HepG2 (cell line): ENCODE measurements around the gene ANKRD40. TPM values are rescaled to one million over a fixed set of nuclear protein-coding genes. Genes with fewer than 3 reads are reported as not detected.
A peak's percentile ranks its signal among the peaks of the same experiment; 100 is the strongest.

Experiments used
- ATAC-seq: fragments of 200-7000 bp; cut with Tn5 transposase; 3 replicates; pipeline ENCODE4 v1.9.1; 2020; ENCODE audit warnings: mild to moderate bottlenecking, moderate library complexity
- BruUV-seq: library from RNA; stranded (reverse); fragments of 400-500 nt; replicated peaks from 2 replicates; lab custom pipeline; 2021; lab: Mats Ljungman, UMichigan
- CTCF ChIA-PET: fragments of 300-600 bp; formaldehyde crosslinking; extraction: SDS; loops from one replicate; lab custom pipeline; 2021; ENCODE audit warnings: low total read pairs, inconsistent platforms, low intra/inter-chr PET ratio; lab: Yijun Ruan, JAX
- POLR2A ChIA-PET: fragments of 350-600 bp; sonication (Branson Sonifier 250); formaldehyde crosslinking; loops from one replicate; lab custom pipeline; 2020; ENCODE audit warnings: antibody characterized with exemption, inconsistent platforms; lab: Yijun Ruan, JAX
- DNase-seq: peaks from one replicate; pipeline ENCODE4 v3.0.0-alpha.2; 2015; ENCODE audit warnings: low spot score
- FAIRE-seq: peaks from 3 replicates; lab custom pipeline; 2011; peaks lifted over from hg19 to GRCh38; lab: Jason Lieb, UNC
- H2AFZ ChIP-seq: one replicate; pipeline ENCODE4 v1.6.1; 2011; ENCODE audit warnings: low read length, inconsistent platforms
- H3K27ac ChIP-seq: fragments of 300-600 bp; 3 replicates; pipeline ENCODE4 v1.8.0; 2011; ENCODE audit warnings: mixed run types, mild to moderate bottlenecking, mixed read lengths, low read length, inconsistent platforms; ENCODE audit not compliant: insufficient read depth; ENCODE audit errors: extremely low read length
- H3K27me3 ChIP-seq, 2 experiments: fragments of 200-600 bp in 1 of 2; 2 replicates in 1 of 2; 3 replicates in 1 of 2; pipeline versions ENCODE4 v1.6.0 to v1.8.0; 2011; ENCODE audit warnings: low read length in 2 of 2, mild to moderate bottlenecking in 2 of 2, moderate library complexity in 2 of 2, inconsistent platforms in 1 of 2; ENCODE audit not compliant: insufficient read depth in 2 of 2, control insufficient read depth in 1 of 2
- H3K36me3 ChIP-seq, 2 experiments: fragments of 200-600 bp in 1 of 2; replicated peaks in 1 of 2; 2 replicates in 1 of 2; 3 replicates in 1 of 2; pipeline versions ENCODE4 v1.5.1 to v1.8.0; 2011; ENCODE audit warnings: low read length in 2 of 2, inconsistent platforms in 1 of 2; ENCODE audit not compliant: insufficient read depth in 2 of 2, control insufficient read depth in 1 of 2
- H3K4me1 ChIP-seq: 2 replicates; pipeline ENCODE4 v1.5.1; 2012; ENCODE audit warnings: low read length, inconsistent platforms; ENCODE audit not compliant: insufficient read depth
- H3K4me2 ChIP-seq: 2 replicates; pipeline ENCODE4 v1.6.0; 2011; ENCODE audit warnings: low read depth, low read length, inconsistent platforms
- H3K4me3 ChIP-seq, 3 experiments: fragments of 200-600 bp in 1 of 3; sonication (generic), shearing (Covaris generic) in 1 of 3; replicated peaks in 1 of 3; 2 replicates each; pipeline ENCODE4 v1.5.1; 2011 to 2016; ENCODE audit warnings: low read length in 3 of 3, inconsistent platforms in 2 of 3, low read depth in 2 of 3, mild to moderate bottlenecking in 2 of 3, control low read depth in 1 of 3, mixed read lengths in 1 of 3; ENCODE audit not compliant: insufficient read depth in 1 of 3
- H3K79me2 ChIP-seq: one replicate; pipeline ENCODE4 v1.6.1; 2011; ENCODE audit warnings: low read length, inconsistent platforms; ENCODE audit not compliant: insufficient read depth
- H3K9ac ChIP-seq: 2 replicates; pipeline ENCODE4 v1.6.0; 2011; ENCODE audit warnings: mild to moderate bottlenecking, low read depth, low read length, inconsistent platforms; ENCODE audit not compliant: insufficient read depth
- H3K9me3 ChIP-seq: 2 replicates; pipeline ENCODE4 v1.5.1; 2012; ENCODE audit warnings: mild to moderate bottlenecking, low read length
- H4K20me1 ChIP-seq: 2 replicates; pipeline ENCODE4 v1.6.0; 2011; ENCODE audit warnings: inconsistent platforms, mild to moderate bottlenecking, low read length, moderate library complexity; ENCODE audit not compliant: insufficient read depth
- CC2D1A ChIP-seq: sonication (generic); formaldehyde crosslinking; IDR thresholded peaks from 2 replicates; pipeline ENCODE4 v1.8.1; 2023; ENCODE audit warnings: mild to moderate bottlenecking, missing genetic modification reagents
- MBD4 ChIP-seq: IDR thresholded peaks from 2 replicates; pipeline ENCODE4 v1.6.1; 2012; ENCODE audit warnings: low read length, inconsistent platforms, borderline replicate concordance
- ONECUT2 ChIP-seq: sonication (generic); formaldehyde crosslinking; IDR thresholded peaks from 2 replicates; pipeline ENCODE4 v1.4.0; 2020; ENCODE audit warnings: missing genetic modification reagents
- RBM22 ChIP-seq: fragments of 200-400 bp; formaldehyde crosslinking; optimal IDR thresholded peaks from 2 replicates; pipeline ENCODE3; 2017; ENCODE audit warnings: mild to moderate bottlenecking, low read length, moderate library complexity
- ZNF317 ChIP-seq: sonication (generic); formaldehyde crosslinking; IDR thresholded peaks from 2 replicates; pipeline ENCODE4 v1.5.0; 2020; ENCODE audit warnings: mild to moderate bottlenecking, missing genetic modification reagents
- WGBS: methylation state at CpG from one replicate; pipeline ENCODE4 v1.1.6; 2017; ENCODE audit warnings: low lambda C conversion rate; 5-methylcytosine and 5-hydroxymethylcytosine counted together
- in situ Hi-C: cut with HindIII; loops from 2 replicates; pipeline ENCODE4 v1.10.0; 2017; ENCODE audit warnings: low pct_unique_long_range_greater_than_20kb; ENCODE audit not compliant: extremely low pct_ligation_motif_present
- intact Hi-C: fragments of 100-400 bp; cut with micrococcal nuclease; formaldehyde crosslinking; loops from one replicate; pipeline ENCODE4 v1.10.0; 2022; ENCODE audit not compliant: unreplicated experiment
- polyA plus RNA-seq, 8 experiments: library from polyadenylated mRNA; depleted of rRNA in 3 of 8; stranded (reverse) in 7 of 8; unstranded in 1 of 8; fragments of >200 nt; fragmentation: Illumina TruSeq in 4 of 8; extraction: Trizol in 4 of 8; gene quantifications; 2 replicates each; pipeline versions ENCODE4 v1.2.1 to v1.2.3, GENCODE V29; 2011 to 2016; ENCODE audit warnings: low read depth in 4 of 8, missing spikeins in 1 of 8, mixed read lengths in 1 of 8; ENCODE audit not compliant: insufficient read depth in 1 of 8
- total RNA-seq, 5 experiments: library from RNA; depleted of rRNA; stranded (reverse); fragments of >200 nt; fragmentation: Illumina TruSeq; extraction: Trizol; gene quantifications; 2 replicates each; pipeline ENCODE4 v1.2.3, GENCODE V29; 2016; ENCODE audit warnings: low read depth in 1 of 5

ANKRD40 gene
- total and polyA plus RNA-seq, 2 of the 13 experiments (the other 11 are each of a cell fraction or from before 2014, with no cell fraction given): 35.0 to 46.4 TPM

- CTCF ChIA-PET: no interaction called here
- POLR2A ChIA-PET: no interaction called here
- H3K9me3 ChIP-seq: no peaks in the 10 kb centered on the region
- in situ Hi-C loops (no loop called here), intact Hi-C loops (no loop called here)
- BruUV-seq: no TSS peak
- H3K79me2 ChIP-seq: peaks cover 15% of the 10 kb centered on the region
- ATAC-seq (no peak), DNase-seq (no peak), FAIRE-seq (no peak)
- no peaks in the 10 kb centered on the region for H3K27me3 ChIP-seq
- H3K36me3 ChIP-seq: peaks cover 40 to 95% of the 10 kb centered on the region in 2 experiments
- H4K20me1 ChIP-seq: peaks cover 9% of the 10 kb centered on the region; the same call in 1 of the 2 replicates
- no peak overlapping the region for H2AFZ ChIP-seq
- H3K4me1 ChIP-seq: no peaks in the 10 kb centered on the region
- no peak overlapping the region for H3K9ac ChIP-seq
- no peak overlapping the region for H3K4me3 ChIP-seq
- 95% methylated on average over 12 of the region's 12 CpGs for WGBS
- no peak overlapping the region for H3K27ac ChIP-seq
- no peak overlapping the region for H3K4me2 ChIP-seq
- TF ChIP-seq ONECUT2 (CRISPR knock-in tag) (no peak), RBM22 (peak; percentile 89)
Measured at GRCh38 chr17:50745631-50746030, 37.9 kb upstream of the ANKRD40 start.

GRCh38 chr17:50739098-50739497, 31.4 kb upstream of the ANKRD40 start:
- Histone ChIP-seq H3K4me1 (peaks cover 8% of the 10 kb centered on the region; the same call in 1 of the 2 replicates), H2AFZ (no peak overlapping the region), H3K79me2 (peaks cover 74% of the 10 kb centered on the region), H3K4me2 (no peak overlapping the region), H3K9me3 (no peaks in the 10 kb centered on the region), H3K9ac (no peak overlapping the region), H4K20me1 (peaks cover 48% of the 10 kb centered on the region), H3K27ac (no peak overlapping the region), H3K36me3 (peaks cover 35 to 72% of the 10 kb centered on the region in 2 experiments), H3K27me3 (no peaks in the 10 kb centered on the region), H3K4me3 (no peak overlapping the region)
- DNase-seq (no peak), FAIRE-seq (no peak), ATAC-seq (no peak)
- no TSS peak for BruUV-seq
- intact Hi-C loops (no loop called here), in situ Hi-C loops (no loop called here)
- ChIA-PET CTCF (no interaction called here), POLR2A (no interaction called here)
- WGBS: 55% methylated on average over 2 of the region's 2 CpGs
- TF ChIP-seq ZNF317 (CRISPR knock-in tag) (no peak), CC2D1A (CRISPR knock-in tag) (no peak), MBD4 (no peak)
